Type B pancreatic cell (in vitro differentiated cells): Measurements from ENCODE around the gene RNF166. TPM values are rescaled to one million over a fixed set of nuclear protein-coding genes. Genes with fewer than 3 reads are reported as not detected.

Experiments used
- DNase-seq: peaks from one replicate; pipeline ENCODE4 v3.0.0; 2021; ENCODE audit warnings: mixed read lengths; ENCODE audit not compliant: unreplicated experiment; ENCODE audit errors: extremely low spot score
- H3K27ac Mint-ChIP-seq: 2 replicates; pipeline ENCODE4 v1.8.0; 2021; ENCODE audit warnings: mild to moderate bottlenecking, mixed read lengths
- H3K27me3 Mint-ChIP-seq: 2 replicates; pipeline ENCODE4 v1.8.0; 2021; ENCODE audit warnings: mixed read lengths
- H3K36me3 Mint-ChIP-seq: 2 replicates; pipeline ENCODE4 v1.8.0; 2021; ENCODE audit warnings: mixed read lengths
- H3K4me1 Mint-ChIP-seq: one replicate; pipeline ENCODE4 v1.8.0; 2021; ENCODE audit warnings: mixed read lengths; ENCODE audit not compliant: unreplicated experiment
- H3K4me3 Mint-ChIP-seq: 2 replicates; pipeline ENCODE4 v1.8.0; 2021; ENCODE audit warnings: mild to moderate bottlenecking, mixed read lengths
- H3K9me3 Mint-ChIP-seq: 2 replicates; pipeline ENCODE4 v1.8.0; 2021; ENCODE audit warnings: mixed read lengths
- total RNA-seq: library from RNA; stranded (reverse); gene quantifications from 2 replicates; pipeline ENCODE4 v1.2.1, GENCODE V29; 2021; ENCODE audit warnings: low replicate concordance
- TF ChIP-seq, protein P1 (sequence below): fragments of 200-600 bp; sonication (generic); conservative IDR thresholded peaks from 2 replicates; pipeline ENCODE4 v1.5.0; 2021; ENCODE audit warnings: antibody characterized with exemption, mild to moderate bottlenecking

Gene RNF166
- total RNA-seq, 1 donor from 2014 or later = 20.1 TPM

DNA sequence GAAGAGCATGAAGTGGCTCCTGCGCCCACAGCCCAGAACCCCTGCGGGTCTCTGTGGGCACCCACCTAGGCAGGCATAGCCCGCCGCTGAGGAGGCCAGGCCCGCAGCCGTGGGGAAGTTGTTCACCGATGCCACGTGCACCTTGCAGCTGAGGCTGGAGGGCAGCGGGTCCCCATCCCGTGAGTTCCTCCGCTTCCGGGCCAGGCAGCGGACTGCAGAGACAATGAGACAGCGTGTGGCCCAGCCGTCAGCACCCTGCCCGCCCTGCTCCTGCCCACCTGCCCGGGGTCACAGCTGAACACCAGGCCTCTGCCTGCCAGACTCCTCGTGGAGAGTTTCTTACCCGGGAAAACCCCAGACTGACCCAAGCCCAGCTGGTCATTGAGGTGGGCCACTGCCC, 48.8 kb downstream of the RNF166 start:
- H3K36me3 Mint-ChIP-seq = no peaks in the 10 kb centered on the region
- H3K4me1 Mint-ChIP-seq = no peaks in the 10 kb centered on the region
- H3K27ac Mint-ChIP-seq = no peak overlapping the region
- H3K27me3 Mint-ChIP-seq = no peaks in the 10 kb centered on the region
- TF ChIP-seq, protein P1, sequence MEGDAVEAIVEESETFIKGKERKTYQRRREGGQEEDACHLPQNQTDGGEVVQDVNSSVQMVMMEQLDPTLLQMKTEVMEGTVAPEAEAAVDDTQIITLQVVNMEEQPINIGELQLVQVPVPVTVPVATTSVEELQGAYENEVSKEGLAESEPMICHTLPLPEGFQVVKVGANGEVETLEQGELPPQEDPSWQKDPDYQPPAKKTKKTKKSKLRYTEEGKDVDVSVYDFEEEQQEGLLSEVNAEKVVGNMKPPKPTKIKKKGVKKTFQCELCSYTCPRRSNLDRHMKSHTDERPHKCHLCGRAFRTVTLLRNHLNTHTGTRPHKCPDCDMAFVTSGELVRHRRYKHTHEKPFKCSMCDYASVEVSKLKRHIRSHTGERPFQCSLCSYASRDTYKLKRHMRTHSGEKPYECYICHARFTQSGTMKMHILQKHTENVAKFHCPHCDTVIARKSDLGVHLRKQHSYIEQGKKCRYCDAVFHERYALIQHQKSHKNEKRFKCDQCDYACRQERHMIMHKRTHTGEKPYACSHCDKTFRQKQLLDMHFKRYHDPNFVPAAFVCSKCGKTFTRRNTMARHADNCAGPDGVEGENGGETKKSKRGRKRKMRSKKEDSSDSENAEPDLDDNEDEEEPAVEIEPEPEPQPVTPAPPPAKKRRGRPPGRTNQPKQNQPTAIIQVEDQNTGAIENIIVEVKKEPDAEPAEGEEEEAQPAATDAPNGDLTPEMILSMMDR = no peak
- no peak for DNase-seq
- no peaks in the 10 kb centered on the region for H3K9me3 Mint-ChIP-seq
- H3K4me3 Mint-ChIP-seq = no peak overlapping the region

DNA sequence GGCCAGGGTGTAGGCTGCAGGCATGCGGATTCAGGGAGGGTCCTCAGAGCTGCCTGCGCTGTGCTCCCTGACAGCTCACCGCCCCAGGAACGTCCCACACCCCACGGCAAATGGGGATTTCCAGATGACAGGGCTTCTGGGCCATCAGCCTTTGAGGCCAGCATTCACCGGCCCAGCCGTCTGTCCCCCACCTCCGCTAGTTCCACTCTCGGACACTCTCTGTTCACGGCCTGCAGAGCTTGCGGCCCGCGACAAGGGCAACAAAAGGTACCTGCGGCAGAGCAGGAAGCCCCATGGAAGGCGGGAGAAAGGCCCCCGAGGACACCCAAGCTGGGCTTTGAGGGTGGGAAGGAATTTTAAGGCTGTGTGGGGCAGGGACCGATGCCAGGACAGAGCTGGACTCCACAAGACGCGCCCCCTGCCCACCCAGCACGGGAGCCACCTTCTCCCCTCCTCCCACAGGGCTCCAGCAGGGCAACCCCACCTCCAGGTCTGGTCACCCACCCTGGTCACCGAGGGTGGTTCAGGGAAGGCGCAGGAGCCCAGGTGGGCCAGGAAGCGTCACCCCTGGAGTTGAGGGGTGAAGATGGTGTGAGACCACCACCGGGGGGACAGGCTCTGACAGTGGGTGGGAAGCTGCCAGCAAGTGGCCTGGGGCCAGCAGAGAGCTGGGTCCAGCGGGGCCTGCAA, 49.8 kb downstream of the RNF166 start:
- no peak for DNase-seq
- no peak overlapping the region for H3K4me3 Mint-ChIP-seq
- H3K27me3 Mint-ChIP-seq = no peaks in the 10 kb centered on the region
- H3K27ac Mint-ChIP-seq = no peak overlapping the region
- no peaks in the 10 kb centered on the region for H3K9me3 Mint-ChIP-seq
- TF ChIP-seq, protein P1 = no peak
- no peaks in the 10 kb centered on the region for H3K36me3 Mint-ChIP-seq
- no peaks in the 10 kb centered on the region for H3K4me1 Mint-ChIP-seq

DNA sequence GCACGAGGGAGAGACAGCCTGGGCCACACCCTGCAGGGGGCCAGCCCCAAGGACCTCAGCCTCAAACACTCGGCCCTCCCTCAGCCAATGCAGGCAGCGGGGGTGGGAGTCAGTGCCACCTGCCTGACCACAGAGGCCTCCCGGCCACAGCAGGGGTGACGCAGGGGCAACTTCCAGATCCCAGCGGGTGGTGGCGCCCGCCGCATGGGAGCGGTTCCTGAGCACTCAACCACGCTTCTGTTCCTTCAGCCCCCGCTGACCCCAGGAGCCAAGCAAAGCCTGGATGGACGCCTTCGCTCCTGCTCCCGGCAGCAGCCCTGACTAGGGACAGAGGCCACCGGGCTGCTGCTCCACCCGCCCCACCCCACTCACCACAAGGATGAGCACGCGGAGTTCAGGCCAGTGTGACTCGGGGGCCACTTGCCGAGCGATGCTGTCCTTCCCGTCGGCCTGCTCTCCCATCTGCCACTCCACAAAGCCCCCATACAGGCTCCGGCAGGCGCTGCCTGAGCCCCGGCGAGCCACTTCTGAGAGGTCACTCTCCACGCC, 50.4 kb downstream of the RNF166 start:
- H3K27me3 Mint-ChIP-seq = no peaks in the 10 kb centered on the region

DNA sequence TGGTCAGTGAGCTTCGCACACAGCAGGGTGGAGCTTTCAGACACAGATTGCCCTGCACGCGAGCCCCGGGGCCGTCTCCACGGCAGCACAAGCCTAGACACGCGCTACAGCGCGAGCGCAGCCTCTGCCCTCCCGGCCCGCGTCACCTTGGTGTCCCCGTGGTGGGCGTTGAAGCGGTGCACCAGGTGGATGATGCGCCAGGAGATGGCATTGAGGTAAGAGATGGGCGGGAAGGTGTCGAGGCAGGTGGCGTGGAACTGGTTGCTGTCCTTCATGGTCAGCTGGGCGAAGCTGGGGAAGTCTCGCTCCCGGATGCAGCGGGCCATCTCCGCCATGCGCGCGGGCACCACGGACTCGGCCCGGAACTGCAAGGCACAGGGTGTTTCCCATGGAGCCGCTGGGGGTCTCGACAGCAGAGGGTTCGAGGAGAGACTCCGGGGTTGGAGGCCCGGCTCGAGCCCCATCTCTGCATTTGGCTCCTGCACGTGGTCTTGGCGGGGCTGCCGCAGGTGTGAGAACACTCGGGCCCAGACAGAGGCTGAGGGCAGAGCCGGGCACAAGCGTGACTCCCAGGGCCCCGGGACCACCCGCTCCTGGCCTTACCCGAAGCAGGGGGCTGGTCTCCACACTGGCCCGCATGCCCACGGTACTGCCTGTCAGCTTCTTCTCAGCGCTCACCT, 51.0 kb downstream of the RNF166 start:
- TF ChIP-seq, protein P1 = no peak
- H3K4me1 Mint-ChIP-seq = no peaks in the 10 kb centered on the region
- H3K36me3 Mint-ChIP-seq = no peaks in the 10 kb centered on the region
- H3K9me3 Mint-ChIP-seq = no peaks in the 10 kb centered on the region
- no peaks in the 10 kb centered on the region for H3K27me3 Mint-ChIP-seq
- DNase-seq = no peak
- no peak overlapping the region for H3K4me3 Mint-ChIP-seq
- no peak overlapping the region for H3K27ac Mint-ChIP-seq

More for the DNA sequence above, 50.4 kb downstream of the RNF166 start:
- Mint-ChIP-seq H3K4me1 (no peaks in the 10 kb centered on the region), H3K9me3 (no peaks in the 10 kb centered on the region), H3K4me3 (no peak overlapping the region), H3K27ac (no peak overlapping the region), H3K36me3 (no peaks in the 10 kb centered on the region)
- no peak for DNase-seq
- TF ChIP-seq, protein P1 = no peak

DNA sequence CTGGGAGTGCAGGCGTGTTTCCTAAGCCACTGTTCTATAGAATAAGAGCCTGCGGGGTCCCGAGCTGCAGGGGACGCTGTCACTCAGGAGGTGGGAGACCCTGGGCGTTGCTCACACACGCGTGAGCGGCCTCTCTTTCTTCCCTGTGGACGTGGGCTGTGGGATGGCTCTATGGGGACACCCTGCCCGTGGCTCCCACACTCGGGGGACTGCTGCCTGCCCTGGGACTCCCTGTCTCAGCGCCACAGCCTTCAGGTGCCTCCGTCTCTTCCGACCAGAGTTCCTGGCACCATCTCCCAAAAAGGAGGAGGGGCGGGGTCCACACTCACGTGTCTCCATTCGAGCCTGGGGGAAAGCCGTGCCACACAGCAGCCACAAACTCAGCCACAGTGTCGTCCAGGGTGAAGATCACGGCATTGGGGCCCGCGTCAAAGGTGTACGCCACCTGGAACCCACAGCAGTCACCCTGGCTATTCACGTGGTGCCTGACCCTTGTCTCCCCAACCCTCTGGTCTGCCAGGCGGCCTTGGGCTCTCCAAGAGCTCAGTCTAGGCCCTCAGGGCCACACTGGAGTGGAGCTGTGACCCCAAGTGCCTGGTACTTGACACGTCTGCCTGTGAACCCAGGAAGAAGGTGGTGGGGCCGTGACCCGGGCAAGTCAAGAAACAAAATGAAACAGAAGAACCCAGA, 51.7 kb downstream of the RNF166 start:
- H3K4me3 Mint-ChIP-seq = no peak overlapping the region
- no peaks in the 10 kb centered on the region for H3K4me1 Mint-ChIP-seq

More for the DNA sequence above, 51.7 kb downstream of the RNF166 start:
- Mint-ChIP-seq H3K27ac (no peak overlapping the region), H3K36me3 (no peaks in the 10 kb centered on the region), H3K9me3 (no peaks in the 10 kb centered on the region), H3K27me3 (no peaks in the 10 kb centered on the region)
- no peak for DNase-seq
- TF ChIP-seq, protein P1 = no peak
